ENCODE results near the gene TTLL12. TPM values are rescaled to one million over a fixed set of nuclear protein-coding genes. Genes with fewer than 3 reads are reported as not detected.

The TTLL12 gene
- total and polyA plus RNA-seq, 4 donors = 10.8 to 34.3 (median 29.7) TPM

DNA sequence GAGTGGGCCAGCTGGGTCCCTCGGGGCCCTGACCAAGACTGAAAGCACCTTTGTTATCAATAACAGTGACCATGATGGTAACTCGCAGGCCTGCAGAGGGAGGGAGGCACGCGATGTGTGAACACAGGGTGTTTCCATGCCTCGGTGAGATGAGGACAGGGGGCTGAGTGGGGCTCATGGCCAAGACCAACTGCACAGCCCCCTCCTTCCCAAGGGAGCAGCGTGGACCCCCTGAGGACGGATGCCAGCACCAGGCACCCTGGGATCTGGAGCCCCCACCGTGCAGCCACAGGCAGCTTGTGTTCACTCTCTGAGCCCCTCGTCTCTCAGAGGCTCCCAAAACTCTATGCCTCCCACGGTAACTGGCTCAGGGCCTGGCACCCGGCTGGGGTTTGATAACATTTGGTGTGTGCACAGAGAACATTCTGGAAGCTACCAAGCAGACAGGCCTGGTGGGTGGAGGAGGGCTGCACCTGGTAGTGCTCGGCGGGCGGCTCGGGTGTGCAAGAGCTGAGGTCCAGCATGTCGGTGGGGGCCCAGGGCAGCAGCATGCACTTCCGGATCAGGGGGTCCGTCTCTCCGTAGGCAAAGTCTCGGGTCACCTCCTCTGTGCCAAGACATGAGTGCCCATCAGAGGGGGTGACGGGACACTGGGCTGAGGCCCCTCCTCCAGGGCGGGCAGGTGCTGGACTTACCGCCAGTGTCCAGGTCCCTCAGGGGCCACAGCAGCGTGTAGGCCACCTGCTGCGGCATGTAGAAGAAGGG lies 7.6 kb downstream of the TTLL12 start:
- no peaks in the 10 kb centered on the region for H3K4me1 ChIP-seq (ENCODE audit: control insufficient read depth, insufficient read depth, low read length)
- H3K27ac ChIP-seq (ENCODE audit: low read depth, low read length) = no peak overlapping the region
- no peaks in the 10 kb centered on the region for H3K27me3 ChIP-seq (ENCODE audit: control insufficient read depth, insufficient read depth, low read length)
- H3K9me3 ChIP-seq (ENCODE audit: control insufficient read depth, insufficient read depth, low read length) = no peaks in the 10 kb centered on the region
- no peak overlapping the region for H3K4me3 ChIP-seq (ENCODE audit: low read depth, low read length)
- 96% methylated on average over 20 of the region's 25 CpGs for WGBS (ENCODE audit: insufficient coverage)
- no peak for DNase-seq (ENCODE audit: low read depth in 4 of 6, low spot score in 6 of 6)
- peaks cover 78% of the 10 kb centered on the region for H3K36me3 ChIP-seq (ENCODE audit: control insufficient read depth, insufficient read depth, low read length)

- H3K4me1 ChIP-seq (ENCODE audit: control insufficient read depth, insufficient read depth, low read length) = no peaks in the 10 kb centered on the region
- DNase-seq (ENCODE audit: low read depth in 4 of 6, low spot score in 6 of 6) = no peak
- no peaks in the 10 kb centered on the region for H3K27me3 ChIP-seq (ENCODE audit: control insufficient read depth, insufficient read depth, low read length)
- no peak overlapping the region for H3K4me3 ChIP-seq (ENCODE audit: low read depth, low read length)
- H3K27ac ChIP-seq (ENCODE audit: low read depth, low read length) = no peak overlapping the region
- WGBS (ENCODE audit: insufficient coverage) = 91% methylated on average over 5 of the region's 7 CpGs
- peaks cover 89% of the 10 kb centered on the region for H3K36me3 ChIP-seq (ENCODE audit: control insufficient read depth, insufficient read depth, low read length)
- no peaks in the 10 kb centered on the region for H3K9me3 ChIP-seq (ENCODE audit: control insufficient read depth, insufficient read depth, low read length)
Measured at GRCh38 chr22:43177479-43177878, 9.5 kb downstream of the TTLL12 start.

- H3K36me3 ChIP-seq (ENCODE audit: control insufficient read depth, insufficient read depth, low read length) = peaks cover 90% of the 10 kb centered on the region
Measured at GRCh38 chr22:43176090-43176489, 10.8 kb downstream of the TTLL12 start.

GRCh38 chr22:43174941-43175531 lies 11.9 kb downstream of the TTLL12 start:
- Histone ChIP-seq H3K9me3 (ENCODE audit: control insufficient read depth, insufficient read depth, low read length) (no peaks in the 10 kb centered on the region), H3K4me3 (ENCODE audit: low read depth, low read length) (no peak overlapping the region), H3K4me1 (ENCODE audit: control insufficient read depth, insufficient read depth, low read length) (no peaks in the 10 kb centered on the region), H3K27me3 (ENCODE audit: control insufficient read depth, insufficient read depth, low read length) (no peaks in the 10 kb centered on the region), H3K36me3 (ENCODE audit: control insufficient read depth, insufficient read depth, low read length) (peaks cover 90% of the 10 kb centered on the region), H3K27ac (ENCODE audit: low read depth, low read length) (no peak overlapping the region)
- DNase-seq (ENCODE audit: low read depth in 4 of 6, low spot score in 6 of 6) = no peak
- WGBS (ENCODE audit: insufficient coverage) = 91% methylated on average over 9 of the region's 9 CpGs

More at GRCh38 chr22:43176090-43176489, 10.8 kb downstream of the TTLL12 start:
- Histone ChIP-seq H3K27me3 (ENCODE audit: control insufficient read depth, insufficient read depth, low read length) (no peaks in the 10 kb centered on the region), H3K27ac (ENCODE audit: low read depth, low read length) (no peak overlapping the region), H3K9me3 (ENCODE audit: control insufficient read depth, insufficient read depth, low read length) (no peaks in the 10 kb centered on the region), H3K4me1 (ENCODE audit: control insufficient read depth, insufficient read depth, low read length) (no peaks in the 10 kb centered on the region), H3K4me3 (ENCODE audit: low read depth, low read length) (no peak overlapping the region)
- DNase-seq (ENCODE audit: low read depth in 4 of 6, low spot score in 6 of 6) = no peak
- WGBS (ENCODE audit: insufficient coverage) = 86% methylated on average over 13 of the region's 15 CpGs

GRCh38 chr22:43173976-43174720 lies 12.8 kb downstream of the TTLL12 start:
- Histone ChIP-seq H3K36me3 (ENCODE audit: control insufficient read depth, insufficient read depth, low read length) (peaks cover 90% of the 10 kb centered on the region), H3K27me3 (ENCODE audit: control insufficient read depth, insufficient read depth, low read length) (no peaks in the 10 kb centered on the region), H3K27ac (ENCODE audit: low read depth, low read length) (no peak overlapping the region), H3K4me1 (ENCODE audit: control insufficient read depth, insufficient read depth, low read length) (no peaks in the 10 kb centered on the region), H3K4me3 (ENCODE audit: low read depth, low read length) (no peak overlapping the region), H3K9me3 (ENCODE audit: control insufficient read depth, insufficient read depth, low read length) (no peaks in the 10 kb centered on the region)
- 97% methylated on average over 39 of the region's 39 CpGs for WGBS (ENCODE audit: insufficient coverage)
- DNase-seq (ENCODE audit: low read depth in 4 of 6, low spot score in 6 of 6) = no peak

GRCh38 chr22:43173566-43173965 lies 13.4 kb downstream of the TTLL12 start:
- Histone ChIP-seq H3K36me3 (ENCODE audit: control insufficient read depth, insufficient read depth, low read length) (peaks cover 90% of the 10 kb centered on the region), H3K4me1 (ENCODE audit: control insufficient read depth, insufficient read depth, low read length) (no peaks in the 10 kb centered on the region), H3K9me3 (ENCODE audit: control insufficient read depth, insufficient read depth, low read length) (no peaks in the 10 kb centered on the region), H3K4me3 (ENCODE audit: low read depth, low read length) (no peak overlapping the region), H3K27ac (ENCODE audit: low read depth, low read length) (no peak overlapping the region), H3K27me3 (ENCODE audit: control insufficient read depth, insufficient read depth, low read length) (no peaks in the 10 kb centered on the region)
- WGBS (ENCODE audit: insufficient coverage) = 97% methylated on average over 9 of the region's 9 CpGs
- DNase-seq (ENCODE audit: low read depth in 4 of 6, low spot score in 6 of 6) = no peak

DNA sequence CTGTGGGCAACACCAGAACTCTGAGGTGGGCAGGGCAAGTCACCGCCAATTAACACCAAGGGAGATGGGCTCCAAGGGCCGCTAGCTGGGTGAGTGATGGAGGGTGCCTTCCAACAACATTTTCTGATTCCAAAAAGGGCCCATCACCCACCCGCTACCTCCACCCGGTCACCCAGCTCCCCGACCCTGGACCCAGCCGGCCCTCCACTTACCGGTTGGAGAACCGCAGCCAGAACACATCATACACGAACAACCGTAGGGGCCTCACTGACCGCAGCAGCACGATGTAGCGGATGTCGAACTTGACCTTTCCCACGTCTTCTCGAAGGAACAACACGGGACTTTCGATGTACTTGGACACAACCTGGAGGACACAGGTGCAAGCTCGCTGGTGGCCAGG lies 14.7 kb downstream of the TTLL12 start:
- 95% methylated on average over 18 of the region's 19 CpGs for WGBS (ENCODE audit: insufficient coverage)
- DNase-seq (ENCODE audit: low read depth in 4 of 6, low spot score in 6 of 6) = no peak
- H3K36me3 ChIP-seq (ENCODE audit: control insufficient read depth, insufficient read depth, low read length) = peaks cover 97% of the 10 kb centered on the region
- no peaks in the 10 kb centered on the region for H3K27me3 ChIP-seq (ENCODE audit: control insufficient read depth, insufficient read depth, low read length)
- no peaks in the 10 kb centered on the region for H3K4me1 ChIP-seq (ENCODE audit: control insufficient read depth, insufficient read depth, low read length)
- no peak overlapping the region for H3K27ac ChIP-seq (ENCODE audit: low read depth, low read length)
- no peak overlapping the region for H3K4me3 ChIP-seq (ENCODE audit: low read depth, low read length)
- no peaks in the 10 kb centered on the region for H3K9me3 ChIP-seq (ENCODE audit: control insufficient read depth, insufficient read depth, low read length)

- no peaks in the 10 kb centered on the region for H3K27me3 ChIP-seq (ENCODE audit: control insufficient read depth, insufficient read depth, low read length)
- H3K4me1 ChIP-seq (ENCODE audit: control insufficient read depth, insufficient read depth, low read length) = no peaks in the 10 kb centered on the region
- no peak for DNase-seq (ENCODE audit: low read depth in 4 of 6, low spot score in 6 of 6)
- H3K27ac ChIP-seq (ENCODE audit: low read depth, low read length) = no peak overlapping the region
- 92% methylated on average over 11 of the region's 12 CpGs for WGBS (ENCODE audit: insufficient coverage)
- no peak overlapping the region for H3K4me3 ChIP-seq (ENCODE audit: low read depth, low read length)
- no peaks in the 10 kb centered on the region for H3K9me3 ChIP-seq (ENCODE audit: control insufficient read depth, insufficient read depth, low read length)
- H3K36me3 ChIP-seq (ENCODE audit: control insufficient read depth, insufficient read depth, low read length) = peaks cover 99% of the 10 kb centered on the region
Measured at GRCh38 chr22:43171607-43172006, 15.3 kb downstream of the TTLL12 start.

DNA sequence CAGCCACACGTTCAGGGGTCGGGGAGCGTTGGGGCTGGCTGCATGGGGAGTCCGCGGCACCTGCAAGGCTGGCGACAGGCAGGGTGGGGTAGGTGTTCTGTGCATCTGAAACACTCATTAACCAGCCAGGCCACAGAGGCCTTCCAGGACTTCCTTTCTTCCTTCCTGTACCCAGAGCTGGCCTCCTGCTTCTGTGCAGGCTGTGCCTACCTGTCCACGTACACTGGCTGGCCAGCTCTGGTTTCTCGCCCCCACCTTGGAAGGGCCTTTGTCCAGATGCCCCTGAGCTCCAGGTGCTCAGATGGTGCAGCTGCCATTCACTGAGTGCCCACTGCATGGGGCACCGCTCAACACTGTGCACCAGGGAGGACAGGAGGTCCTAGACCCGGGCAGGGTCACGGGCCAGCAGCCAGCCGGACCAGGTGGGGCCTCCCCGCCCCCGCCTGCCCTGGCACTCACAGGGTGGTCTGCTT lies 15.9 kb downstream of the TTLL12 start:
- WGBS (ENCODE audit: insufficient coverage) = 92% methylated on average over 10 of the region's 14 CpGs
- no peak overlapping the region for H3K4me3 ChIP-seq (ENCODE audit: low read depth, low read length)
- no peaks in the 10 kb centered on the region for H3K4me1 ChIP-seq (ENCODE audit: control insufficient read depth, insufficient read depth, low read length)
- no peaks in the 10 kb centered on the region for H3K9me3 ChIP-seq (ENCODE audit: control insufficient read depth, insufficient read depth, low read length)
- no peak for DNase-seq (ENCODE audit: low read depth in 4 of 6, low spot score in 6 of 6)
- H3K36me3 ChIP-seq (ENCODE audit: control insufficient read depth, insufficient read depth, low read length) = peaks cover 99% of the 10 kb centered on the region
- no peaks in the 10 kb centered on the region for H3K27me3 ChIP-seq (ENCODE audit: control insufficient read depth, insufficient read depth, low read length)
- H3K27ac ChIP-seq (ENCODE audit: low read depth, low read length) = no peak overlapping the region

Measured in spinal cord (tissue), 10 donors.